ENCODE results near the gene FAM227B. TPM values are rescaled to one million over a fixed set of nuclear protein-coding genes. Genes with fewer than 3 reads are reported as not detected.

Gene FAM227B
- total RNA-seq, 2 donors from 2014 or later: 8.3 to 12.9 TPM

- no peaks in the 10 kb centered on the region for H3K4me1 ChIP-seq (replicated peaks)
- no peak overlapping the region for H3K27ac ChIP-seq
- DNase-seq (ENCODE audit: low spot score): no peak
- intact Hi-C loops (cut with DNase I): no loop called here
- no peaks in the 10 kb centered on the region for H3K27me3 ChIP-seq (replicated peaks; ENCODE audit: insufficient read depth)
- no peaks in the 10 kb centered on the region for H3K36me3 ChIP-seq
- no peak overlapping the region for H3K4me3 ChIP-seq
- no peaks in the 10 kb centered on the region for H3K9me3 ChIP-seq
- no peak for TF ChIP-seq POLR2AphosphoS5 (IDR thresholded peaks at IDR 0.05)
- no peak for TF ChIP-seq CTCF (IDR thresholded peaks at IDR 0.05)
- TF ChIP-seq POLR2A (IDR thresholded peaks at IDR 0.05): no peak
- WGBS: 100% methylated on average over 1 of the region's 1 CpG
Measured at GRCh38 chr15:49313650-49314049, 307.0 kb downstream of the FAM227B start.

- Histone ChIP-seq H3K27me3 (replicated peaks; ENCODE audit: insufficient read depth) (no peaks in the 10 kb centered on the region), H3K27ac (no peak overlapping the region), H3K9me3 (no peaks in the 10 kb centered on the region), H3K36me3 (no peaks in the 10 kb centered on the region), H3K4me1 (replicated peaks) (no peaks in the 10 kb centered on the region), H3K4me3 (no peak overlapping the region)
- no peak for DNase-seq (ENCODE audit: low spot score)
- intact Hi-C loops (cut with DNase I): no loop called here
- TF ChIP-seq POLR2AphosphoS5 (IDR thresholded peaks at IDR 0.05): no peak
- TF ChIP-seq POLR2A (IDR thresholded peaks at IDR 0.05): no peak
- no peak for TF ChIP-seq CTCF (IDR thresholded peaks at IDR 0.05)
Measured at GRCh38 chr15:49309889-49310288, 310.7 kb downstream of the FAM227B start.

GRCh38 chr15:49308686-49309085 is 311.9 kb downstream of the FAM227B start:
- 98% methylated on average over 2 of the region's 2 CpGs for WGBS
- no peaks in the 10 kb centered on the region for H3K4me1 ChIP-seq (replicated peaks)
- intact Hi-C loops (cut with DNase I): no loop called here
- no peak overlapping the region for H3K27ac ChIP-seq
- H3K27me3 ChIP-seq (replicated peaks; ENCODE audit: insufficient read depth): no peaks in the 10 kb centered on the region
- DNase-seq (ENCODE audit: low spot score): no peak
- TF ChIP-seq POLR2A (IDR thresholded peaks at IDR 0.05) (no peak), POLR2AphosphoS5 (IDR thresholded peaks at IDR 0.05) (no peak), CTCF (IDR thresholded peaks at IDR 0.05) (no peak)
- H3K4me3 ChIP-seq: no peak overlapping the region
- H3K9me3 ChIP-seq: no peaks in the 10 kb centered on the region
- no peaks in the 10 kb centered on the region for H3K36me3 ChIP-seq

GRCh38 chr15:49306551-49306950 is 314.1 kb downstream of the FAM227B start:
- Histone ChIP-seq H3K36me3 (no peaks in the 10 kb centered on the region), H3K4me3 (no peak overlapping the region), H3K9me3 (no peaks in the 10 kb centered on the region), H3K4me1 (replicated peaks) (no peaks in the 10 kb centered on the region), H3K27ac (no peak overlapping the region), H3K27me3 (replicated peaks; ENCODE audit: insufficient read depth) (no peaks in the 10 kb centered on the region)
- WGBS: 73% methylated on average over 1 of the region's 1 CpG
- no peak for TF ChIP-seq POLR2A (IDR thresholded peaks at IDR 0.05)
- TF ChIP-seq CTCF (IDR thresholded peaks at IDR 0.05): no peak
- no peak for TF ChIP-seq POLR2AphosphoS5 (IDR thresholded peaks at IDR 0.05)
- no peak for DNase-seq (ENCODE audit: low spot score)
- intact Hi-C loops (cut with DNase I): no loop called here

- Histone ChIP-seq H3K9me3 (no peaks in the 10 kb centered on the region), H3K4me1 (replicated peaks) (no peaks in the 10 kb centered on the region), H3K27me3 (replicated peaks; ENCODE audit: insufficient read depth) (no peaks in the 10 kb centered on the region), H3K27ac (no peak overlapping the region), H3K36me3 (no peaks in the 10 kb centered on the region), H3K4me3 (no peak overlapping the region)
- no peak for DNase-seq (ENCODE audit: low spot score)
- intact Hi-C loops (cut with DNase I): no loop called here
- 93% methylated on average over 3 of the region's 3 CpGs for WGBS
- TF ChIP-seq POLR2AphosphoS5 (IDR thresholded peaks at IDR 0.05) (no peak), POLR2A (IDR thresholded peaks at IDR 0.05) (no peak), CTCF (IDR thresholded peaks at IDR 0.05) (no peak)
Measured at GRCh38 chr15:49303003-49303402, 317.6 kb downstream of the FAM227B start.
